Retinal pigment epithelial cell (primary cell): ENCODE data around the gene HS6ST2.
A peak's percentile ranks its signal among the peaks of the same experiment; 100 is the strongest.

ENCODE experiments used
- DNase-seq: peaks from one replicate; pipeline ENCODE4 v3.0.0-alpha.2; 2010; ENCODE audit warnings: low read depth
- H3K4me3 ChIP-seq: 2 replicates; pipeline ENCODE4 v1.5.1; 2011; ENCODE audit warnings: mild to moderate bottlenecking, low read length, control low read depth, moderate library complexity
- CTCF ChIP-seq: conservative IDR thresholded peaks from 2 replicates; pipeline ENCODE4 v1.5.1; 2011; ENCODE audit warnings: low read depth, low read length, control low read depth, inconsistent platforms

HS6ST2 gene

GRCh38 chrX:132848296-132848970 is 110.0 kb downstream of the HS6ST2 start:
- no peak for TF ChIP-seq CTCF
- no peak overlapping the region for H3K4me3 ChIP-seq
- DNase-seq: no peak

- TF ChIP-seq CTCF: no peak
- no peak for DNase-seq
- H3K4me3 ChIP-seq: no peak overlapping the region
These were observed 115.1 kb downstream of the HS6ST2 start for GRCh38 chrX:132843363-132843762.

- no peak overlapping the region for H3K4me3 ChIP-seq
- TF ChIP-seq CTCF: no peak
- no peak for DNase-seq
These were observed 115.8 kb downstream of the HS6ST2 start for GRCh38 chrX:132842460-132843238.

DNA sequence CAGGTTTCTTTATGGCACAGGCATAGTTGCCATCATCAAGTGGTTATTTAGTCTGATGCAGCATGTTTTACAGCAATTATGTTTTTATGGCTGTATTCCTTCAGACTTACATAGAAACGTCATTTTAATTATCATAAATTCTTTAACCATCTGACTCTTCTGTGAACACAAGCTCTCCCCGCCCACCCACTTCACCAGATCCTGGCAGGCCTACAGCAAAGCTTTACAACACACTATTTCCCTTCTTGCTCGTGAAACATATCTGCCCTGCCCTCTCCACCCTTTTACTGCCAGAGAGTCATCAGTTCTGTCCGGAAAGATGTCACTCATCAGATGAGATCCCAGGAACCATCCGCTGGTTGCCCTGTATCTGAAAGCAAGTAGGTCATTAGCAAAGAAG is 120.5 kb downstream of the HS6ST2 start:
- no peak for DNase-seq
- TF ChIP-seq CTCF: no peak

DNA sequence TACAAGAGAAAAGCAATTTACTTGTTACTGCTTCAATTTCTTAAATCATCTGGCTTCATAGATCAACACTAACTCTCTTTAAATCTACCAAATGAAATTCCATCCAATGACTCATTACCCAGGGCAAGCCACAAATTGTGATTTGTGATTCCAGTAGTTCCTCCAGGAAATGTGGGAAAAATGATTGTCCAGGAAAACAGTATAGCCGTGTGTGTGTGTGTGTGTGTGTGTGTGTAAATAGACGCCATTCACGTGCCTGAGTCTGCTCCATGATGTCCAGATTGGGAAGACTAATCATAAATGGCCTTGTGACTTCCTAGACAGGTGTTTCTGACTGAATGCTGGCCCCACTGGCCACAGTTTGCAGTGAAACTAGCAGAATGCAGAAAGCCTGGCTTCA is 121.3 kb downstream of the HS6ST2 start:
- DNase-seq: peak; percentile 30
- TF ChIP-seq CTCF: no peak
- no peak overlapping the region for H3K4me3 ChIP-seq

More for the DNA sequence above, 120.5 kb downstream of the HS6ST2 start:
- no peak overlapping the region for H3K4me3 ChIP-seq

- TF ChIP-seq CTCF: no peak
- no peak for DNase-seq
- H3K4me3 ChIP-seq: no peak overlapping the region
These were observed 122.0 kb downstream of the HS6ST2 start for GRCh38 chrX:132836471-132836870.

- no peak for TF ChIP-seq CTCF
- H3K4me3 ChIP-seq: no peak overlapping the region
- no peak for DNase-seq
These were observed 123.7 kb downstream of the HS6ST2 start for GRCh38 chrX:132834741-132835140.
